ENCODE data around the gene TMEM45B. TPM values are rescaled to one million over a fixed set of nuclear protein-coding genes. Genes with fewer than 3 reads are reported as not detected.

Gene TMEM45B
- total and polyA plus RNA-seq, 2 of the 13 experiments (the other 11 are each of a cell fraction or from before 2014, with no cell fraction given): 29.1 to 181 TPM

DNA sequence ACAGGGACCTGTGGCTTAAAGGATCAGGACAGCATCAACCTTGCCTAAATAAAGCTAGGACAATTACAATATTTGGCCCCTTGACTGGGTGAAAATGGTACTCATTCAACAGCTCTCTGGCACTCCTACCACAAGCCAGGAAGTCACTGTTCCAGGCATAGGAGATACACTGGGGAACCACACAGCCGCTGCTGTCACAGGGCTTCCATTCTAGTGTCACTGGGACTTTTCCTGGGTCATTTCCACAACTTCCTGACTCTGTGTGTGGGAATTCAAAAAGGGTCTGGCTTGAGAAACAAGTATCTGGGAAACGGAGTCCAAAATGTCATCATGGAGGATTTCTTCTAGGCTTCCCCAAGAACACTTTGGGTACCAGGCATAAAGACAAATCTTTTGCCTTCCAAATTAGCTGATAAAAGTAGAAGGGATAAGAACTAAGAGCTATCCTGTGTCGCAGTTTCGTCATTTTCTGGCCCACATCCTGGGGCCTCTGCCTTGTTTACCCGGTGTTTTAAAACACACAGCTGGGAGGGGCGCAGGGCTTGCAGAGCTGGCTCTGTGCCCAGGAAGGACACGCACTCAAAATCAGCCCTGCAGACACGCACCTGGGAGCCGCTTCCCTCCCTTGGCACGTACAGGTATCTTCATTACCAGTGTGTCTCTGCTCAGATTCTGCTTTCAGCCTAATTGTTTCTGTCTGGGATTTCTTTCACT is 38.0 kb downstream of the TMEM45B start (continued):
- TF ChIP-seq NR2F6 (IDR thresholded peaks at IDR 0.05): peak; percentile 49; the same call in 1 of the 2 replicates
- peak; percentile 56; the same call in 1 of the 2 replicates for TF ChIP-seq NR2F6 (CRISPR knock-in tag; IDR thresholded peaks at IDR 0.05)
- TF ChIP-seq ZNF354B (CRISPR knock-in tag; IDR thresholded peaks at IDR 0.05): no peak
- no peak for TF ChIP-seq MYNN (CRISPR knock-in tag; IDR thresholded peaks at IDR 0.05; ENCODE audit: low read depth)
- TF ChIP-seq, protein P1, sequence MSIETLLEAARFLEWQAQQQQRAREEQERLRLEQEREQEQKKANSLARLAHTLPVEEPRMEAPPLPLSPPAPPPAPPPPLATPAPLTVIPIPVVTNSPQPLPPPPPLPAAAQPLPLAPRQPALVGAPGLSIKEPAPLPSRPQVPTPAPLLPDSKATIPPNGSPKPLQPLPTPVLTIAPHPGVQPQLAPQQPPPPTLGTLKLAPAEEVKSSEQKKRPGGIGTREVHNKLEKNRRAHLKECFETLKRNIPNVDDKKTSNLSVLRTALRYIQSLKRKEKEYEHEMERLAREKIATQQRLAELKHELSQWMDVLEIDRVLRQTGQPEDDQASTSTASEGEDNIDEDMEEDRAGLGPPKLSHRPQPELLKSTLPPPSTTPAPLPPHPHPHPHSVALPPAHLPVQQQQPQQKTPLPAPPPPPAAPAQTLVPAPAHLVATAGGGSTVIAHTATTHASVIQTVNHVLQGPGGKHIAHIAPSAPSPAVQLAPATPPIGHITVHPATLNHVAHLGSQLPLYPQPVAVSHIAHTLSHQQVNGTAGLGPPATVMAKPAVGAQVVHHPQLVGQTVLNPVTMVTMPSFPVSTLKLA (IDR thresholded peaks at IDR 0.05): no peak
- TF ChIP-seq SRSF1 (optimal IDR thresholded peaks at IDR 0.05; ENCODE audit: low read depth, low read length): no peak
- TF ChIP-seq SP5 (CRISPR knock-in tag; IDR thresholded peaks at IDR 0.05; ENCODE audit: borderline replicate concordance, low read depth): peak; percentile 98
- no peak for TF ChIP-seq MZF1 (CRISPR knock-in tag; IDR thresholded peaks at IDR 0.05; ENCODE audit: borderline replicate concordance)
- TF ChIP-seq ZSCAN29 (CRISPR knock-in tag; conservative IDR thresholded peaks at IDR 0.05): no peak
- TF ChIP-seq PAWR (CRISPR knock-in tag; IDR thresholded peaks at IDR 0.05; ENCODE audit: borderline replicate concordance): no peak
- TF ChIP-seq, protein P2, sequence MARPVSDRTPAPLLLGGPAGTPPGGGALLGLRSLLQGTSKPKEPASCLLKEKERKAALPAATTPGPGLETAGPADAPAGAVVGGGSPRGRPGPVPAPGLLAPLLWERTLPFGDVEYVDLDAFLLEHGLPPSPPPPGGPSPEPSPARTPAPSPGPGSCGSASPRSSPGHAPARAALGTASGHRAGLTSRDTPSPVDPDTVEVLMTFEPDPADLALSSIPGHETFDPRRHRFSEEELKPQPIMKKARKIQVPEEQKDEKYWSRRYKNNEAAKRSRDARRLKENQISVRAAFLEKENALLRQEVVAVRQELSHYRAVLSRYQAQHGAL (CRISPR knock-in tag; IDR thresholded peaks at IDR 0.05; ENCODE audit: not compliant biosample characterization): no peak
- TF ChIP-seq ISX (CRISPR knock-in tag; conservative IDR thresholded peaks at IDR 0.05): no peak
- TF ChIP-seq HOXA3 (CRISPR knock-in tag; IDR thresholded peaks at IDR 0.05): peak; percentile 70
- TF ChIP-seq, protein P3, sequence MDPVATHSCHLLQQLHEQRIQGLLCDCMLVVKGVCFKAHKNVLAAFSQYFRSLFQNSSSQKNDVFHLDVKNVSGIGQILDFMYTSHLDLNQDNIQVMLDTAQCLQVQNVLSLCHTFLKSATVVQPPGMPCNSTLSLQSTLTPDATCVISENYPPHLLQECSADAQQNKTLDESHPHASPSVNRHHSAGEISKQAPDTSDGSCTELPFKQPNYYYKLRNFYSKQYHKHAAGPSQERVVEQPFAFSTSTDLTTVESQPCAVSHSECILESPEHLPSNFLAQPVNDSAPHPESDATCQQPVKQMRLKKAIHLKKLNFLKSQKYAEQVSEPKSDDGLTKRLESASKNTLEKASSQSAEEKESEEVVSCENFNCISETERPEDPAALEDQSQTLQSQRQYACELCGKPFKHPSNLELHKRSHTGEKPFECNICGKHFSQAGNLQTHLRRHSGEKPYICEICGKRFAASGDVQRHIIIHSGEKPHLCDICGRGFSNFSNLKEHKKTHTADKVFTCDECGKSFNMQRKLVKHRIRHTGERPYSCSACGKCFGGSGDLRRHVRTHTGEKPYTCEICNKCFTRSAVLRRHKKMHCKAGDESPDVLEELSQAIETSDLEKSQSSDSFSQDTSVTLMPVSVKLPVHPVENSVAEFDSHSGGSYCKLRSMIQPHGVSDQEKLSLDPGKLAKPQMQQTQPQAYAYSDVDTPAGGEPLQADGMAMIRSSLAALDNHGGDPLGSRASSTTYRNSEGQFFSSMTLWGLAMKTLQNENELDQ (CRISPR knock-in tag; IDR thresholded peaks at IDR 0.05; ENCODE audit: borderline replicate concordance): no peak
- no peak for TF ChIP-seq NCOA1 (CRISPR knock-in tag; IDR thresholded peaks at IDR 0.05)
- TF ChIP-seq GABPB1 (CRISPR knock-in tag; IDR thresholded peaks at IDR 0.05): peak; percentile 26; the same call in 1 of the 2 replicates
- no peak for TF ChIP-seq ZNF777 (CRISPR knock-in tag; IDR thresholded peaks at IDR 0.05)
- no peak for TF ChIP-seq ATF7 (IDR thresholded peaks at IDR 0.05)
- no peak; the same call in 1 of the 2 replicates for TF ChIP-seq ATF7 (CRISPR knock-in tag; IDR thresholded peaks at IDR 0.05)
- TF ChIP-seq, protein P4, sequence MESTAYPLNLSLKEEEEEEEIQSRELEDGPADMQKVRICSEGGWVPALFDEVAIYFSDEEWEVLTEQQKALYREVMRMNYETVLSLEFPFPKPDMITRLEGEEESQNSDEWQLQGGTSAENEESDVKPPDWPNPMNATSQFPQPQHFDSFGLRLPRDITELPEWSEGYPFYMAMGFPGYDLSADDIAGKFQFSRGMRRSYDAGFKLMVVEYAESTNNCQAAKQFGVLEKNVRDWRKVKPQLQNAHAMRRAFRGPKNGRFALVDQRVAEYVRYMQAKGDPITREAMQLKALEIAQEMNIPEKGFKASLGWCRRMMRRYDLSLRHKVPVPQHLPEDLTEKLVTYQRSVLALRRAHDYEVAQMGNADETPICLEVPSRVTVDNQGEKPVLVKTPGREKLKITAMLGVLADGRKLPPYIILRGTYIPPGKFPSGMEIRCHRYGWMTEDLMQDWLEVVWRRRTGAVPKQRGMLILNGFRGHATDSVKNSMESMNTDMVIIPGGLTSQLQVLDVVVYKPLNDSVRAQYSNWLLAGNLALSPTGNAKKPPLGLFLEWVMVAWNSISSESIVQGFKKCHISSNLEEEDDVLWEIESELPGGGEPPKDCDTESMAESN (CRISPR knock-in tag; conservative IDR thresholded peaks at IDR 0.05): no peak
- TF ChIP-seq, protein P5, sequence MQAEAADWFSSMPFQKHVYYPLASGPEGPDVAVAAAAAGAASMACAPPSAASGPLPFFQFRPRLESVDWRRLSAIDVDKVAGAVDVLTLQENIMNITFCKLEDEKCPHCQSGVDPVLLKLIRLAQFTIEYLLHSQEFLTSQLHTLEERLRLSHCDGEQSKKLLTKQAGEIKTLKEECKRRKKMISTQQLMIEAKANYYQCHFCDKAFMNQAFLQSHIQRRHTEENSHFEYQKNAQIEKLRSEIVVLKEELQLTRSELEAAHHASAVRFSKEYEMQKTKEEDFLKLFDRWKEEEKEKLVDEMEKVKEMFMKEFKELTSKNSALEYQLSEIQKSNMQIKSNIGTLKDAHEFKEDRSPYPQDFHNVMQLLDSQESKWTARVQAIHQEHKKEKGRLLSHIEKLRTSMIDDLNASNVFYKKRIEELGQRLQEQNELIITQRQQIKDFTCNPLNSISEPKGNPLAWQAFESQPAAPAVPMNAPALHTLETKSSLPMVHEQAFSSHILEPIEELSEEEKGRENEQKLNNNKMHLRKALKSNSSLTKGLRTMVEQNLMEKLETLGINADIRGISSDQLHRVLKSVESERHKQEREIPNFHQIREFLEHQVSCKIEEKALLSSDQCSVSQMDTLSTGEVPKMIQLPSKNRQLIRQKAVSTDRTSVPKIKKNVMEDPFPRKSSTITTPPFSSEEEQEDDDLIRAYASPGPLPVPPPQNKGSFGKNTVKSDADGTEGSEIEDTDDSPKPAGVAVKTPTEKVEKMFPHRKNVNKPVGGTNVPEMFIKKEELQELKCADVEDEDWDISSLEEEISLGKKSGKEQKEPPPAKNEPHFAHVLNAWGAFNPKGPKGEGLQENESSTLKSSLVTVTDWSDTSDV (CRISPR knock-in tag; IDR thresholded peaks at IDR 0.05): no peak
